ENCODE results near the gene DEPDC7. TPM values are rescaled to one million over a fixed set of nuclear protein-coding genes. Genes with fewer than 3 reads are reported as not detected.
"Not testable (repeated sequence)": the region's sequence is repeated elsewhere in the genome, so short reads cannot be mapped to it uniquely, and the experiment has no call there.

The DEPDC7 gene
- total RNA-seq, 1 experiment from 2014 or later: 1.6 TPM

DNA sequence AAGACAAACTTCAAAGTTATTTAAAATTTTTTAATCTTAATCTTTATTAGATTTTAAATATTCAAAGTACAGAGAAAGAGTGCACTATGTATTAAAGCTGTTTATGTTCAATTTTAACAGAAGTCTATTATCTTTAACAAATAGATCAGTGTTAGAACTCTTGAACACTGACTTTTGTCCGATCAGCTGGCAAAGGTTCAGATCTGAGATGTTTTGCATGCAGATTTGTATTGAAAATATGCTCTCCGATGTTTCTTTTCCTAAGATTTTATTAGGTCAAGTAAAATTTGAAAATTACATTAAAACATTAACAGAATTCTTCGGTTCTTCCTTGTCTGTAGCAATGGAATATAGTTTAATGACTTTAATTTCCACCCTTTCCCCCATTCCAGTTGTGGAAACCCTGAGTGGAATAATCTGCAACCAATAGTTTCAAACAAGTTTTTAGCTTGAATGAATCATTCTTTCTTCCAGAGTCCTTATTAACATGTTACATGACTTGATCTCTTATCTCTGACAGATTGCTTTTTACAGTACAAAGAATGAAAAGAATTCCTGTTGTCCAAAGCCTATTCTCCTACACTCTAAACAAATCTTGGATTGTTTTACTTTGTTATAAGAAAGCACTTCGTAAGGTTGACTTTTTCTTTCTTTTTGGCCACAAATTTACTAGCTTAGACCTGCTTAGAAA, 12.3 kb downstream of the DEPDC7 start:
- CTCF ChIA-PET: no interaction called here
- TF ChIP-seq, protein P1, sequence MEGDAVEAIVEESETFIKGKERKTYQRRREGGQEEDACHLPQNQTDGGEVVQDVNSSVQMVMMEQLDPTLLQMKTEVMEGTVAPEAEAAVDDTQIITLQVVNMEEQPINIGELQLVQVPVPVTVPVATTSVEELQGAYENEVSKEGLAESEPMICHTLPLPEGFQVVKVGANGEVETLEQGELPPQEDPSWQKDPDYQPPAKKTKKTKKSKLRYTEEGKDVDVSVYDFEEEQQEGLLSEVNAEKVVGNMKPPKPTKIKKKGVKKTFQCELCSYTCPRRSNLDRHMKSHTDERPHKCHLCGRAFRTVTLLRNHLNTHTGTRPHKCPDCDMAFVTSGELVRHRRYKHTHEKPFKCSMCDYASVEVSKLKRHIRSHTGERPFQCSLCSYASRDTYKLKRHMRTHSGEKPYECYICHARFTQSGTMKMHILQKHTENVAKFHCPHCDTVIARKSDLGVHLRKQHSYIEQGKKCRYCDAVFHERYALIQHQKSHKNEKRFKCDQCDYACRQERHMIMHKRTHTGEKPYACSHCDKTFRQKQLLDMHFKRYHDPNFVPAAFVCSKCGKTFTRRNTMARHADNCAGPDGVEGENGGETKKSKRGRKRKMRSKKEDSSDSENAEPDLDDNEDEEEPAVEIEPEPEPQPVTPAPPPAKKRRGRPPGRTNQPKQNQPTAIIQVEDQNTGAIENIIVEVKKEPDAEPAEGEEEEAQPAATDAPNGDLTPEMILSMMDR (IDR thresholded peaks at IDR 0.05; ENCODE audit: unreplicated experiment): no peak
- H3K4me1 Mint-ChIP-seq (ENCODE audit: low read depth, unreplicated experiment): no peaks in the 10 kb centered on the region
- no peak for DNase-seq
- H3K27me3 Mint-ChIP-seq (ENCODE audit: unreplicated experiment): no peaks in the 10 kb centered on the region
- no peaks in the 10 kb centered on the region for H3K36me3 Mint-ChIP-seq (ENCODE audit: insufficient read depth, unreplicated experiment)
- H3K27ac Mint-ChIP-seq (ENCODE audit: unreplicated experiment): no peak overlapping the region
- no TSS peak for BruUV-seq (replicated peaks)
- no peaks in the 10 kb centered on the region for H3K9me3 Mint-ChIP-seq (ENCODE audit: low read depth, unreplicated experiment)
- H3K4me3 Mint-ChIP-seq (ENCODE audit: low read depth, unreplicated experiment): no peak overlapping the region
- intact Hi-C loops (cut with micrococcal nuclease; ENCODE audit: unreplicated experiment): no loop called here

GRCh38 chr11:33028537-33028914, 12.8 kb downstream of the DEPDC7 start:
- no peak for DNase-seq
- Mint-ChIP-seq H3K4me1 (ENCODE audit: low read depth, unreplicated experiment) (no peaks in the 10 kb centered on the region), H3K27ac (ENCODE audit: unreplicated experiment) (no peak overlapping the region), H3K4me3 (ENCODE audit: low read depth, unreplicated experiment) (no peak overlapping the region), H3K36me3 (ENCODE audit: insufficient read depth, unreplicated experiment) (no peaks in the 10 kb centered on the region), H3K27me3 (ENCODE audit: unreplicated experiment) (no peaks in the 10 kb centered on the region), H3K9me3 (ENCODE audit: low read depth, unreplicated experiment) (no peaks in the 10 kb centered on the region)
- TF ChIP-seq, protein P1 (IDR thresholded peaks at IDR 0.05; ENCODE audit: unreplicated experiment): no peak
- intact Hi-C loops (cut with micrococcal nuclease; ENCODE audit: unreplicated experiment): no loop called here
- CTCF ChIA-PET: no interaction called here
- no TSS peak for BruUV-seq (replicated peaks)

DNA sequence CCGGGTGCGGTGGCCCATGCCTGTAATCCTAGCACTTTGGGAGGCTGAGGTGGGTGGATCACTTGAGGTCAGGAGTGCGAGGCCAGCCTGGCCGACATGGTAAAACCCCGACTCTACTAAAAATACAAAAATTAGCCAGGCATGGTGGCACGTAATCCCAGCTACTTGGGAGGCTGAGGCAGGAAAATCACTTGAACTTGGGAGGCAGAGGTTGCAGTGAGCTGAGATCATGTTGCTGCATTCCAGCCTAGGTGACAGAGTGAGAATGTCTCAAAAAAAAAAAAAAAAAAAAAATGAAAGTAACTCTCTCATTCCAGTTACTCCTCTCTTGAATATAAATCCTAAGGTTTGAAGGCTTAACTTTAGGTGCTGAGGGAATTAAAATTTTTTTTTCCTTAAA, 13.5 kb downstream of the DEPDC7 start:
- CTCF ChIA-PET; intact Hi-C loops (cut with micrococcal nuclease; ENCODE audit: unreplicated experiment); H3K4me3 Mint-ChIP-seq (ENCODE audit: low read depth, unreplicated experiment); H3K27ac Mint-ChIP-seq (ENCODE audit: unreplicated experiment); H3K4me1 Mint-ChIP-seq (ENCODE audit: low read depth, unreplicated experiment); BruUV-seq (replicated peaks); H3K36me3 Mint-ChIP-seq (ENCODE audit: insufficient read depth, unreplicated experiment); H3K9me3 Mint-ChIP-seq (ENCODE audit: low read depth, unreplicated experiment); DNase-seq; H3K27me3 Mint-ChIP-seq (ENCODE audit: unreplicated experiment): not testable (repeated sequence)

DNA sequence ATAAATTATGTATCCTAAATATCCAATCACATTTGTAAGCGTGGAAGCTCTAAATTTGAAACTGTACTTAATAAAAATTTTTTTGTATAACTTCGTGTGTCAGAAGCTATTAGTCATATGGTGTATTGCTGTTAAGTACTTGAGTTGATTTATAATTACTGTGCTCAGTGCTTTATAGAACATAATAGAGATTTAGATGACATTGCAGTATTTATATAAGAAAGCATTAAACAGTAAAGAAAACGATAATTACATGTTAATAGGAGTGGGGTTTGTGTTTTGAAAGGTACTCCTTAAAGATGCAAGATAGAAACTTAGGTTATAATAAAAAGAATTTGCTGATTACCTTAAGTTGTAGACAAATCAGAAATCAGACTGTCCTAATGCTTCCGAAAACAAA, 17.8 kb downstream of the DEPDC7 start:
- BruUV-seq (replicated peaks): no TSS peak
- intact Hi-C loops (cut with micrococcal nuclease; ENCODE audit: unreplicated experiment): no loop called here
- no peak overlapping the region for H3K4me3 Mint-ChIP-seq (ENCODE audit: low read depth, unreplicated experiment)
- no peaks in the 10 kb centered on the region for H3K36me3 Mint-ChIP-seq (ENCODE audit: insufficient read depth, unreplicated experiment)
- H3K4me1 Mint-ChIP-seq (ENCODE audit: low read depth, unreplicated experiment): no peaks in the 10 kb centered on the region
- no peaks in the 10 kb centered on the region for H3K9me3 Mint-ChIP-seq (ENCODE audit: low read depth, unreplicated experiment)
- H3K27me3 Mint-ChIP-seq (ENCODE audit: unreplicated experiment): no peaks in the 10 kb centered on the region
- no peak overlapping the region for H3K27ac Mint-ChIP-seq (ENCODE audit: unreplicated experiment)
- no peak for DNase-seq
- CTCF ChIA-PET: no interaction called here
- TF ChIP-seq, protein P1 (IDR thresholded peaks at IDR 0.05; ENCODE audit: unreplicated experiment): no peak

DNA sequence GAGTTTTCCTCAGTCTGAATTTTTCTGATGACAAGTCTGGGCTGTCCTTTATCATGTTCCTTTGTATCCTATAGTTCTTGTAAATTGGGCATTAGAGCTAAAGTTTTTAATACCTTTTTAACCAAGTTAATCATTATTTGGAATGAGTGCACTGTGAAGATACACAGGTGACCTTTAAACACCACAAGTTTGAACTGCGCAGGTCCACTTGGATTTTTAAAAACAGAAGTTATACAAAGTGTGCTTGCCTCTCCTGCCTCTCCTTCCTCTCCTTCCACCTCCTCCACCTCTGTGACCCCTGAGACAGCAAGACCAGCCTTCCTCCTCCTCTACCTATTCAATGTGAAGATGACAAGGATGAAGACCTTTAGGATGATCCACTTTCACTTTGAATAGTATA, 19.3 kb downstream of the DEPDC7 start:
- Mint-ChIP-seq H3K36me3 (ENCODE audit: insufficient read depth, unreplicated experiment) (peaks cover 14% of the 10 kb centered on the region), H3K4me3 (ENCODE audit: low read depth, unreplicated experiment) (no peak overlapping the region), H3K4me1 (ENCODE audit: low read depth, unreplicated experiment) (no peaks in the 10 kb centered on the region), H3K9me3 (ENCODE audit: low read depth, unreplicated experiment) (no peaks in the 10 kb centered on the region), H3K27ac (ENCODE audit: unreplicated experiment) (no peak overlapping the region), H3K27me3 (ENCODE audit: unreplicated experiment) (no peaks in the 10 kb centered on the region)
- CTCF ChIA-PET: interaction anchor here (0.6 kb wide), 1 partner anchor 18 kb away, joined by 7 read pairs; no protein-coding TSS in a partner anchor
- DNase-seq: no peak
- intact Hi-C loops (cut with micrococcal nuclease; ENCODE audit: unreplicated experiment): no loop called here
- TF ChIP-seq, protein P1 (IDR thresholded peaks at IDR 0.05; ENCODE audit: unreplicated experiment): no peak
- BruUV-seq (replicated peaks): no TSS peak

Measured in Calu3 (cell line).